ENCODE data around the gene CCL22.

DNA sequence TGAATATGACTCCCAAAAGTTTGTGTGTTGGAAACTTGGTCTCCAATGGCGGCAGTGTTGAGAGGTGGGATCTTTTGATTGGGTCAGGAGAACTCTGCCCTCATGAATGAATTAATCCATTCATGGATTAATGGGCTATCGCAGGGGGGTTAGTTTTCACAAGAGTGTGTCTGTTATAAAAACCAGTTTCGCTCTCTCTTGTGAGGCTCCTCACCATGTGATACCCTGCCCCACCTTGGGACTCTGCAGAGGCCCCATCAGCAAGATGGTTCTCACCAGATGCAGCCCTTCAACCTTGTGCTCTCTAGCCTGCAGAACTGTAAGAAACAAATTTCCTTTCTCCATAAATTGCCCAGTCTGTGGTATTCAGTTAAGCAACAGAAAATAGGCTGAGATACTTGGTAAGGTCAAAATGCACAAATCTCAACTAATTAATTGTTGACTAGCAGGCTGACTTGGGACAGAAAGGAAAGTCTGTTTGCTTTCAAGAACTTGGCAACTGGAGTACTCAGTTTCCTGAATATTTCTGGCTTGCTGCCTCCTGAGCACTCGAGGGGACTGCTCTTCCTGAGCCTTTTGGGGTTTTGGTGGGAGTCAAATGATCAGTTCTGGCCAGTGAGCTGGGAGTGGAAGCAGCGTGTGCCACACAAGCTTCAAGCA, 32.2 kb downstream of the CCL22 start:
- TF ChIP-seq, protein P1, sequence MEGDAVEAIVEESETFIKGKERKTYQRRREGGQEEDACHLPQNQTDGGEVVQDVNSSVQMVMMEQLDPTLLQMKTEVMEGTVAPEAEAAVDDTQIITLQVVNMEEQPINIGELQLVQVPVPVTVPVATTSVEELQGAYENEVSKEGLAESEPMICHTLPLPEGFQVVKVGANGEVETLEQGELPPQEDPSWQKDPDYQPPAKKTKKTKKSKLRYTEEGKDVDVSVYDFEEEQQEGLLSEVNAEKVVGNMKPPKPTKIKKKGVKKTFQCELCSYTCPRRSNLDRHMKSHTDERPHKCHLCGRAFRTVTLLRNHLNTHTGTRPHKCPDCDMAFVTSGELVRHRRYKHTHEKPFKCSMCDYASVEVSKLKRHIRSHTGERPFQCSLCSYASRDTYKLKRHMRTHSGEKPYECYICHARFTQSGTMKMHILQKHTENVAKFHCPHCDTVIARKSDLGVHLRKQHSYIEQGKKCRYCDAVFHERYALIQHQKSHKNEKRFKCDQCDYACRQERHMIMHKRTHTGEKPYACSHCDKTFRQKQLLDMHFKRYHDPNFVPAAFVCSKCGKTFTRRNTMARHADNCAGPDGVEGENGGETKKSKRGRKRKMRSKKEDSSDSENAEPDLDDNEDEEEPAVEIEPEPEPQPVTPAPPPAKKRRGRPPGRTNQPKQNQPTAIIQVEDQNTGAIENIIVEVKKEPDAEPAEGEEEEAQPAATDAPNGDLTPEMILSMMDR (IDR thresholded peaks at IDR 0.05; ENCODE audit: low read length) = no peak
- no peak for TF ChIP-seq EZH2 (IDR thresholded peaks at IDR 0.05; ENCODE audit: borderline replicate concordance, low read length)

Data from OCI-LY1 (cell line).